ENCODE results near the gene IL31RA.

DNA sequence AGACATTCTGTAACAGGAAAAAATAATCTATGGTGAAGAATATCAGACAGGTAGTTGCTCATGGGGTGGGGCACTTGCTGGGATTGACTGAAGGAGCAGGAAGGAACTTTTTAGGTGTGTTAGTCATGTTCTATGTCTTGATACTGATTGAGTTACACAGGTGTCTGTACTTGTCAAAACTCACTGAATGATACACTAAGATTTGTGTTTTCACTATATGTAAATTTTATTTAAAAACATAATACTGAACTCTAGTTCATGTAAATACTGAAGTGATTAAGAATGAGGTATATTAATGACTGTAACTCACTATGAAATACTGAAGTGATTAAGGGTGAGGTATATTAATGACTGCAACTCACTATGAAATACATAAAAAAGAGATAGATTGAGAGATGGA is 115.1 kb downstream of the IL31RA start:
- TF ChIP-seq, protein P1, sequence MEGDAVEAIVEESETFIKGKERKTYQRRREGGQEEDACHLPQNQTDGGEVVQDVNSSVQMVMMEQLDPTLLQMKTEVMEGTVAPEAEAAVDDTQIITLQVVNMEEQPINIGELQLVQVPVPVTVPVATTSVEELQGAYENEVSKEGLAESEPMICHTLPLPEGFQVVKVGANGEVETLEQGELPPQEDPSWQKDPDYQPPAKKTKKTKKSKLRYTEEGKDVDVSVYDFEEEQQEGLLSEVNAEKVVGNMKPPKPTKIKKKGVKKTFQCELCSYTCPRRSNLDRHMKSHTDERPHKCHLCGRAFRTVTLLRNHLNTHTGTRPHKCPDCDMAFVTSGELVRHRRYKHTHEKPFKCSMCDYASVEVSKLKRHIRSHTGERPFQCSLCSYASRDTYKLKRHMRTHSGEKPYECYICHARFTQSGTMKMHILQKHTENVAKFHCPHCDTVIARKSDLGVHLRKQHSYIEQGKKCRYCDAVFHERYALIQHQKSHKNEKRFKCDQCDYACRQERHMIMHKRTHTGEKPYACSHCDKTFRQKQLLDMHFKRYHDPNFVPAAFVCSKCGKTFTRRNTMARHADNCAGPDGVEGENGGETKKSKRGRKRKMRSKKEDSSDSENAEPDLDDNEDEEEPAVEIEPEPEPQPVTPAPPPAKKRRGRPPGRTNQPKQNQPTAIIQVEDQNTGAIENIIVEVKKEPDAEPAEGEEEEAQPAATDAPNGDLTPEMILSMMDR (IDR thresholded peaks at IDR 0.05; ENCODE audit: low read depth, low read length, poor library complexity, severe bottlenecking) = no peak
- TF ChIP-seq EZH2phosphoT487 (IDR thresholded peaks at IDR 0.05; ENCODE audit: borderline replicate concordance, low read length) = no peak
